Glutamatergic neuron (in vitro differentiated cells): ENCODE measurements around the gene RASGEF1B. TPM values are rescaled to one million over a fixed set of nuclear protein-coding genes. Genes with fewer than 3 reads are reported as not detected.

ENCODE experiments used
- DNase-seq: peaks from one replicate; pipeline ENCODE4 v3.0.0; 2022
- H3K27ac Mint-ChIP-seq: one replicate; pipeline ENCODE4 v1.8.0; 2020; ENCODE audit warnings: mild to moderate bottlenecking, mixed read lengths, inconsistent platforms; ENCODE audit not compliant: unreplicated experiment
- H3K27me3 Mint-ChIP-seq: one replicate; pipeline ENCODE4 v1.8.0; 2020; ENCODE audit warnings: mild to moderate bottlenecking, moderate library complexity, mixed read lengths, inconsistent platforms; ENCODE audit not compliant: unreplicated experiment
- H3K36me3 Mint-ChIP-seq: one replicate; pipeline ENCODE4 v1.8.0; 2020; ENCODE audit warnings: mild to moderate bottlenecking, mixed read lengths, inconsistent platforms; ENCODE audit not compliant: unreplicated experiment
- H3K4me1 Mint-ChIP-seq: one replicate; pipeline ENCODE4 v1.8.0; 2020; ENCODE audit warnings: mild to moderate bottlenecking, low read depth, mixed read lengths, inconsistent platforms; ENCODE audit not compliant: unreplicated experiment
- H3K4me3 Mint-ChIP-seq: one replicate; pipeline ENCODE4 v1.8.0; 2020; ENCODE audit warnings: mild to moderate bottlenecking, mixed read lengths, inconsistent platforms; ENCODE audit not compliant: unreplicated experiment
- H3K9me3 Mint-ChIP-seq: one replicate; pipeline ENCODE4 v1.8.0; 2020; ENCODE audit warnings: mild to moderate bottlenecking, moderate library complexity, mixed read lengths, inconsistent platforms; ENCODE audit not compliant: unreplicated experiment
- total RNA-seq: library from RNA; stranded (reverse); fragmentation: NEBNext Ultra II Directional; extraction: Animal tissue kit (Norgen Biotek cat#: 25700); gene quantifications from one replicate; pipeline ENCODE4 v1.2.1, GENCODE V29; 2021; ENCODE audit not compliant: unreplicated experiment
- TF ChIP-seq, protein P1 (sequence below): fragments of 200-600 bp; sonication (generic); IDR thresholded peaks from one replicate; pipeline ENCODE4 v1.5.0; 2021; ENCODE audit not compliant: partially characterized antibody, unreplicated experiment

The RASGEF1B gene
- total RNA-seq, 1 donor from 2014 or later = 108 TPM

GRCh38 chr4:81392164-81392563 lies 79.5 kb downstream of the RASGEF1B start:
- H3K27ac Mint-ChIP-seq = no peak overlapping the region

GRCh38 chr4:81389720-81390119 lies 82.0 kb downstream of the RASGEF1B start:
- Mint-ChIP-seq H3K27me3 (peaks cover 2% of the 10 kb centered on the region), H3K27ac (no peak overlapping the region), H3K9me3 (peaks cover 3% of the 10 kb centered on the region), H3K36me3 (no peaks in the 10 kb centered on the region), H3K4me3 (no peak overlapping the region), H3K4me1 (no peaks in the 10 kb centered on the region)
- no peak for DNase-seq
- TF ChIP-seq, protein P1, sequence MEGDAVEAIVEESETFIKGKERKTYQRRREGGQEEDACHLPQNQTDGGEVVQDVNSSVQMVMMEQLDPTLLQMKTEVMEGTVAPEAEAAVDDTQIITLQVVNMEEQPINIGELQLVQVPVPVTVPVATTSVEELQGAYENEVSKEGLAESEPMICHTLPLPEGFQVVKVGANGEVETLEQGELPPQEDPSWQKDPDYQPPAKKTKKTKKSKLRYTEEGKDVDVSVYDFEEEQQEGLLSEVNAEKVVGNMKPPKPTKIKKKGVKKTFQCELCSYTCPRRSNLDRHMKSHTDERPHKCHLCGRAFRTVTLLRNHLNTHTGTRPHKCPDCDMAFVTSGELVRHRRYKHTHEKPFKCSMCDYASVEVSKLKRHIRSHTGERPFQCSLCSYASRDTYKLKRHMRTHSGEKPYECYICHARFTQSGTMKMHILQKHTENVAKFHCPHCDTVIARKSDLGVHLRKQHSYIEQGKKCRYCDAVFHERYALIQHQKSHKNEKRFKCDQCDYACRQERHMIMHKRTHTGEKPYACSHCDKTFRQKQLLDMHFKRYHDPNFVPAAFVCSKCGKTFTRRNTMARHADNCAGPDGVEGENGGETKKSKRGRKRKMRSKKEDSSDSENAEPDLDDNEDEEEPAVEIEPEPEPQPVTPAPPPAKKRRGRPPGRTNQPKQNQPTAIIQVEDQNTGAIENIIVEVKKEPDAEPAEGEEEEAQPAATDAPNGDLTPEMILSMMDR = no peak

More at GRCh38 chr4:81392164-81392563, 79.5 kb downstream of the RASGEF1B start:
- Mint-ChIP-seq H3K4me1 (peaks cover 4% of the 10 kb centered on the region), H3K36me3 (no peaks in the 10 kb centered on the region), H3K27me3 (no peaks in the 10 kb centered on the region), H3K4me3 (no peak overlapping the region), H3K9me3 (peaks cover 5% of the 10 kb centered on the region)
- TF ChIP-seq, protein P1 = no peak
- no peak for DNase-seq

GRCh38 chr4:81380437-81380836 lies 91.3 kb downstream of the RASGEF1B start:
- Mint-ChIP-seq H3K4me1 (no peaks in the 10 kb centered on the region), H3K9me3 (no peaks in the 10 kb centered on the region), H3K36me3 (no peaks in the 10 kb centered on the region), H3K27ac (no peak overlapping the region), H3K4me3 (no peak overlapping the region), H3K27me3 (peaks cover 2% of the 10 kb centered on the region)
- TF ChIP-seq, protein P1 = no peak
- DNase-seq = no peak

DNA sequence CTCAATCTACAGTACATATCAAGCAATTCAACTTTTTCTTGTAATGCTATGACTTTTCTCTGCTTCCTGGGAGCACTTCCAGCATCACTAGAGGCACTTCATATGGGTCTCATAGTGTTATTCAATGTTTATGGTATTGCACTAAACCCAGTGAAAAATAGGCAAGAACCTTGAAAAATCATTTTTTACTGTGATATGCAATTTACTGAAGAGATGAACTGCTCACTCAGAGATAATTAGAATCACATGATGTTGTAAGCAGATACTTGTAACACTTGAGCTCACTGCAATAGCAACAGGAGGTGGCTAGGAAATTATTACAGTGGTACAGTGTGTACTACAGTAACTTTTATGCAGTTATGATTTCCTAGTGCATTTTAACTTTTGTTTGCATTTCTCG lies 93.3 kb downstream of the RASGEF1B start:
- H3K9me3 Mint-ChIP-seq = no peaks in the 10 kb centered on the region
- no peaks in the 10 kb centered on the region for H3K4me1 Mint-ChIP-seq
- H3K36me3 Mint-ChIP-seq = no peaks in the 10 kb centered on the region
- no peak for DNase-seq
- H3K4me3 Mint-ChIP-seq = no peak overlapping the region
- H3K27ac Mint-ChIP-seq = no peak overlapping the region
- no peaks in the 10 kb centered on the region for H3K27me3 Mint-ChIP-seq
- TF ChIP-seq, protein P1 = no peak

GRCh38 chr4:81377191-81377590 lies 94.5 kb downstream of the RASGEF1B start:
- no peaks in the 10 kb centered on the region for H3K9me3 Mint-ChIP-seq
- H3K27ac Mint-ChIP-seq = no peak overlapping the region
- no peak overlapping the region for H3K4me3 Mint-ChIP-seq
- no peaks in the 10 kb centered on the region for H3K4me1 Mint-ChIP-seq
- no peak for DNase-seq
- H3K36me3 Mint-ChIP-seq = no peaks in the 10 kb centered on the region
- TF ChIP-seq, protein P1 = no peak
- no peaks in the 10 kb centered on the region for H3K27me3 Mint-ChIP-seq
